Urinary bladder (tissue), 4 donors: ENCODE results near the gene HTR3B. TPM values are rescaled to one million over a fixed set of nuclear protein-coding genes. Genes with fewer than 3 reads are reported as not detected.
"Not testable (repeated sequence)": the region's sequence is repeated elsewhere in the genome, so short reads cannot be mapped to it uniquely, and the experiment has no call there.

Experiments used
- DNase-seq: peaks from one replicate; pipeline ENCODE4 v3.0.0-alpha.2; 2015; ENCODE audit errors: extremely low spot score
- H3K27ac ChIP-seq: one replicate; pipeline ENCODE4 v1.5.1; 2013; ENCODE audit warnings: low read depth, mild to moderate bottlenecking, moderate library complexity
- H3K36me3 ChIP-seq: one replicate; pipeline ENCODE4 v1.6.1; 2013; ENCODE audit warnings: mild to moderate bottlenecking, moderate library complexity; ENCODE audit not compliant: insufficient read depth
- H3K4me1 ChIP-seq: one replicate; pipeline ENCODE4 v1.6.1; 2013; ENCODE audit warnings: mild to moderate bottlenecking, moderate library complexity; ENCODE audit not compliant: insufficient read depth
- H3K4me3 ChIP-seq: one replicate; pipeline ENCODE4 v1.5.1; 2013; ENCODE audit warnings: low read depth, low read length
- WGBS: extraction: QIAGEN DNeasy Blood & Tissue Kit; methylation state at CpG from one replicate; pipeline ENCODE4 v1.1.7; 2013; 5-methylcytosine and 5-hydroxymethylcytosine counted together
- polyA plus RNA-seq: library from polyadenylated mRNA; stranded (reverse); fragments of 200-250 nt; gene quantifications from one replicate; pipeline ENCODE4 v1.2.3, GENCODE V29; 2013
- total RNA-seq: library from RNA; depleted of rRNA; stranded (reverse); fragments of >200 nt; gene quantifications from one replicate; pipeline ENCODE4 v1.2.3, GENCODE V29; 2014
- donor health status: healthy with polysubstance abuse.
- donor health status: healthy.

The HTR3B gene
- total and polyA plus RNA-seq, 2 donors = not detected

GRCh38 chr11:113935858-113936257 is 31.3 kb downstream of the HTR3B start:
- Histone ChIP-seq H3K36me3 (no peaks in the 10 kb centered on the region), H3K27ac (no peak overlapping the region), H3K4me3 (no peak overlapping the region), H3K4me1 (no peaks in the 10 kb centered on the region)
- WGBS = 50% methylated on average over 4 of the region's 4 CpGs
- no peak for DNase-seq

DNA sequence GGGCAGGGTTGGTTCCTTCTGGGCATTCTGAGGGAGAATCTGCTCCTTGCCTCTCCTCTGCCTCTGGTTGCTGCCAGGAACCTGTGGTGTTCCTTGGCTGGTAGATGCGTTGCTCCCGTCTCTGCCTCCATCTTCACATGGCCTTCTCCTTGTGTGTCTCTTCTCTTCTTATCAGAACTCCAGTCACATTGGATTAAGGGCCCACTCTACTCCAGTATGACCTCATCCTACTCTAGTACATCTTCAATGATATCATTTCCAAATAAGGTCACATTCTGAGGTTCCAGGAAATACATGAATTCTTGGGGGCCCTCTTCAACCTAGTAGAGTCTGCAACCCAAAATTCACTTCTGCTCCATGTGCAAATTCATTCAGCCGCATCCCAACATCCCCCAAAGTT is 33.3 kb downstream of the HTR3B start:
- 74% methylated on average over 3 of the region's 3 CpGs for WGBS
- Histone ChIP-seq H3K36me3 (no peaks in the 10 kb centered on the region), H3K27ac (no peak overlapping the region), H3K4me1 (no peaks in the 10 kb centered on the region), H3K4me3 (no peak overlapping the region)
- DNase-seq = no peak

GRCh38 chr11:113942256-113942655 is 37.7 kb downstream of the HTR3B start:
- no peak for DNase-seq
- WGBS = 92% methylated on average over 8 of the region's 8 CpGs
- no peak overlapping the region for H3K27ac ChIP-seq
- no peak overlapping the region for H3K4me3 ChIP-seq
- H3K36me3 ChIP-seq = no peaks in the 10 kb centered on the region
- H3K4me1 ChIP-seq = no peaks in the 10 kb centered on the region

DNA sequence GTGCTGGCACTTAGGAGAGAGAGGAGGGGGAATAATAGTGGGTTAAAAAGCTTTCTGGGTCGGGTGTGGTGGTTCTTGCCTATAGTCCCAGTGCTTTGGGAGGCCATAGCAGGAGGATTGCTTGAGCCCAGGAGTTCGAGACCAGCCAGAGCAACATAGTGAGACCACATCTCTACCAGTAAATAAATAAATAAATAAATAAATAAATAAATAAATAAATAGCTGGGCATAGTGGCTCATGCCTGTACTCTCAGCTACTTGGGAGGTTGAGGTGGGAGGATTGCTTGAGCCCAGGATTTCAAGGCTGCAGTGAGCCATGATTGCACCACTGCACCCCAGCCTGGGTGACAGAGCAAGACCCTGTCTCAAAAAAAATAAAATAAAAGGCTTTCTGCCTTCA is 41.6 kb downstream of the HTR3B start:
- H3K4me1 ChIP-seq, H3K4me3 ChIP-seq, H3K36me3 ChIP-seq, H3K27ac ChIP-seq, DNase-seq: not testable (repeated sequence)
- WGBS = 80% methylated on average over 2 of the region's 2 CpGs

DNA sequence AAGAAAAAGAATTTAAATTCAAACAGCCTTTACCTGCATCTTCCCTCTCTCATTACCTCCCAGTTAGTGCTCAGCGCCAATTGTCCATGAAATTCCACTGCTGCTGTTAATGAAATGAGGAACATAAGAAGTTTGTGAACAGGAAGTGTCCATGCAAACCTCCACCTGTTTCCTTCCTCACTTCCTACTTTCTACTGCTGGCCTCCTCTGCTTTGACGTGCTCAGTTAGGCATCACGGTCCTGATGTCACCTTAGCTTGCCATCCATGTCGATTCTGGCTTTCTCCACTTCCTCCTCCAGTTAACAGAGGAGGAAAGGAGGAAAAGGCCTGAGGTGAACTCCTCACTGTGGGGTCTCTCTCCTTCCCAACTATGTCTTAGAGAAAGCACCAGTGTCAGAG is 43.4 kb downstream of the HTR3B start:
- Histone ChIP-seq H3K4me1 (no peaks in the 10 kb centered on the region), H3K27ac (no peak overlapping the region), H3K4me3 (no peak overlapping the region), H3K36me3 (no peaks in the 10 kb centered on the region)
- WGBS = 66% methylated on average over 4 of the region's 4 CpGs
- DNase-seq = no peak

GRCh38 chr11:113949891-113950290 is 45.3 kb downstream of the HTR3B start:
- Histone ChIP-seq H3K27ac (no peak overlapping the region), H3K36me3 (no peaks in the 10 kb centered on the region), H3K4me3 (no peak overlapping the region), H3K4me1 (no peaks in the 10 kb centered on the region)
- DNase-seq = no peak
- WGBS = 77% methylated on average over 4 of the region's 4 CpGs

DNA sequence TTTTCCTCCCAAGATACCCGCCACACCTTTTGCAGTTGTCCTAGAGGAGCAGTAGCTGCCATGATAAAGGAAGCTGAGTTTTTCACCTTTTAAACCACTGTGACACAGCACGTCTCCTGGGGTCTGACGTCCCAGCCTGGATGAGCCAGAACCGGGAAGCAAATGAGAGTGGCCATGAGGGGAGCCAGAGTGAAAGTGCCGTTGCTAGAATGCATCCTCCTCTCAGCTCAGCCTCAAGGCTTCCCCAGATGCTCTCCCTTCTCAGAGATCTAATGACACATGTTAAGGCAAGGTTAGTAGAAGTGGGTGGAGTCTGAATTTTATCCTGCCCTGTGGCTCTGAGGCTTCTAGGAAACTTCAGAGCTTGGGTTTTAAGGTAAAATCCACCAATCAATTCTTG is 46.9 kb downstream of the HTR3B start:
- Histone ChIP-seq H3K4me3 (no peak overlapping the region), H3K36me3 (no peaks in the 10 kb centered on the region), H3K4me1 (no peaks in the 10 kb centered on the region), H3K27ac (no peak overlapping the region)
- WGBS = 38% methylated on average over 5 of the region's 5 CpGs
- no peak for DNase-seq

GRCh38 chr11:113952070-113952469 is 47.5 kb downstream of the HTR3B start:
- H3K36me3 ChIP-seq = no peaks in the 10 kb centered on the region
- no peak overlapping the region for H3K4me3 ChIP-seq
- H3K4me1 ChIP-seq = no peaks in the 10 kb centered on the region
- no peak for DNase-seq
- 25% methylated on average over 10 of the region's 10 CpGs for WGBS
- H3K27ac ChIP-seq = no peak overlapping the region

DNA sequence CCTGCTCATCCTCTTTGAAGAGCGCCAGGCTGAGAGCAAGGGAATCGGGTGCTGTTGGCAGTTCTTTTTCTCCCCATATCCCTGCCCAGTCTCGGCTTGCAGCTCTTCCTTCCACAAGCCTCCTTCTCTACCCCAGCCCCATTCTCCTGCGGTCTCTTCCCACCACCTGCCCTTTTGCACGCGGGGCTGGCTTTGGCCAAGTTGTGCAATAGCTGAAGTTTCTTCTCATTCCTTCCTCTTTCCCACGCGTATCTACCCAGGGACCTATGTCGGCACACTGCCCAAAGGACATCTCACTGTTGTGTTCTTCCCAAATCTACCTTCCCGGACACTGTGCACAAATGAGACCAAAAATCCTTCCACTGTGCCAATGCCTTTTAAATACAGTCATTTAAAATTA is 48.0 kb downstream of the HTR3B start:
- Histone ChIP-seq H3K4me1 (no peaks in the 10 kb centered on the region), H3K36me3 (no peaks in the 10 kb centered on the region), H3K27ac (no peak overlapping the region), H3K4me3 (no peak overlapping the region)
- DNase-seq = no peak
- 78% methylated on average over 10 of the region's 10 CpGs for WGBS

DNA sequence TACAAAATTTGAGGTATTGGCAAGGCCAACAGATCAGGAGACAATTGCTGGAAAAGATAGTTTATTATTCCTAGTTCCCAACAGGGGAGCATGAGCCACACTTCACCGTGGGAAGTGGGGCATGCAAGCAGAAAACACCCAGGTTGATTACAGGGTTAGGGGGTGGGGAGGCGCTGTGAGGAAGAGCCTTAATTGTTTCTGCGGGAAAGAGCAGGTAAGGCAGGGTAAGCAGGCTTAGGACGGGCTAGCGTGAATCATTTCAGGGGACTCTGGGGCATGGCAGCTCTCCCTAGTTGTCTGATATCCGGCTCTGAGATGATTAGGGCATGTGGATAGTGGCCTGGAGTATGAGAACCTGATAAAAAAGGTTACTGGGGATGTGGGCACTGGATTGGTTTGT is 49.6 kb downstream of the HTR3B start:
- no peak overlapping the region for H3K4me3 ChIP-seq
- 46% methylated on average over 6 of the region's 6 CpGs for WGBS

DNA sequence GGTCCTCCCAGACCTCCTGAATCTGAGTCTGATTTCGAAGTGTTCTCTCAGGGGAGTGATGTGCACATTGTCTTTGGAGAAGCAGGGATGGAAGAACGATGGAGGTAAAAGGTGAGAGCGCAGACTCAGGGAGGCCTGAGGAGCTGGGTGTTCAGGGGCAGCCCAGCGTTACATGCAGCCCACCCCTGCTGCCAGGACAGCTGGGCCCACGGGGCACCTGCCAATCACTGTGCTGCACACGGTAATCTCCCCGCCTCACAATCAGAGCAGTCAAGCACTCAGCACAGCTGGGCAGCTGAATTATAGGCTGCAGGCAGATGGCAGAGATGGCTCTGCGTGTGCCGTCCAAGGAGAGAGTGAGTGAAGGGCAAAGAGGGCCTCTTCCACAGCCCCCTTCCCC is 52.4 kb downstream of the HTR3B start:
- no peak for DNase-seq
- 55% methylated on average over 9 of the region's 9 CpGs for WGBS
- Histone ChIP-seq H3K4me3 (no peak overlapping the region), H3K36me3 (no peaks in the 10 kb centered on the region), H3K27ac (no peak overlapping the region), H3K4me1 (no peaks in the 10 kb centered on the region)

More for the DNA sequence above, 49.6 kb downstream of the HTR3B start:
- H3K36me3 ChIP-seq = no peaks in the 10 kb centered on the region
- DNase-seq = no peak
- H3K4me1 ChIP-seq = no peaks in the 10 kb centered on the region
- no peak overlapping the region for H3K27ac ChIP-seq

- Histone ChIP-seq H3K36me3 (no peaks in the 10 kb centered on the region), H3K4me1 (no peaks in the 10 kb centered on the region), H3K4me3 (no peak overlapping the region), H3K27ac (no peak overlapping the region)
- no peak for DNase-seq
- 60% methylated on average over 9 of the region's 9 CpGs for WGBS
Measured at GRCh38 chr11:113960702-113961330, 56.2 kb downstream of the HTR3B start.

GRCh38 chr11:113967361-113967760 is 62.8 kb downstream of the HTR3B start:
- H3K27ac ChIP-seq = no peak overlapping the region
- no peak for DNase-seq
- no peak overlapping the region for H3K4me3 ChIP-seq
- H3K36me3 ChIP-seq = no peaks in the 10 kb centered on the region
- 34% methylated on average over 1 of the region's 1 CpG for WGBS
- no peaks in the 10 kb centered on the region for H3K4me1 ChIP-seq

- WGBS = 43% methylated on average over 15 of the region's 15 CpGs
- Histone ChIP-seq H3K36me3 (no peaks in the 10 kb centered on the region), H3K4me1 (no peaks in the 10 kb centered on the region), H3K4me3 (no peak overlapping the region), H3K27ac (no peak overlapping the region)
- no peak for DNase-seq
Measured at GRCh38 chr11:113971506-113972195, 67.1 kb downstream of the HTR3B start.
